GM10266 (cell line): Measurements from ENCODE around the gene RARB.

Source experiments
- DNase-seq: peaks from one replicate; pipeline ENCODE4 v3.0.0; 2012; ENCODE audit errors: extremely low spot score
- CTCF ChIP-seq: IDR thresholded peaks from 2 replicates; pipeline ENCODE4 v1.5.1; 2012; ENCODE audit warnings: mild to moderate bottlenecking, low read depth; ENCODE audit not compliant: control insufficient read depth, insufficient read depth; ENCODE audit errors: missing control alignments

Gene RARB

DNA sequence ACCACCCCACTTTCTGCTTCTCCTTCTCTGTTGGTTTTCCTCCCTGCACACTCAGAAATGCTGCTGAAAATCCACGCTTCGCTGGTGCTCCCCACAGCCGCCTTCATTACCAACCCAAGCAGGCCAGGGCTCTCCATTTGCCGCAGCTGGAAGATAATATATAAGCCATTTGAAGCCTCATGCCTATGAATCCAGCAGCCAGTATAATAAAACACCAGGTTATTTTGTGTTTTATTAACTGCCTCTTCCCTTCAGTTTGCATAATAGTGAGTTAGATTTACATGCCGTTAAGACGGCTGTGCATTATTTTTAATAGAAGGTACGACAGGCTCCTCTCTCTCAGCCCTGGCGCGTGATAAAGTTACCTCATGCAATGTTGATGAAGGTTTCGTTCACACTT lies 150.0 kb downstream of the RARB start:
- TF ChIP-seq CTCF: no peak
- DNase-seq: no peak

DNA sequence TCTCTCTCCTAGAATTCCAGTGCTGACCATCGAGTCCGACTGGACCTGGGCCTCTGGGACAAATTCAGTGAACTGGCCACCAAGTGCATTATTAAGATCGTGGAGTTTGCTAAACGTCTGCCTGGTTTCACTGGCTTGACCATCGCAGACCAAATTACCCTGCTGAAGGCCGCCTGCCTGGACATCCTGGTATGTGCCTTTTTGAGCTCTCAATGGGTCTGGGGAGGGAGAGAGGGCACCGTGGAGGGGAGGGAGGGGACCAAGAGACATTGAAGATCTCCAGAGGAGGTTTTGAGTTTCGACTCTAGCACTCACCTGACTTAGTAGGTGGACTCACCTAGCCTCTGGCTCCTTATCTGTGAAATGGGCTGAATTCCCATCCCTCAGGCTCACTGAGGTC lies 152.5 kb downstream of the RARB start:
- TF ChIP-seq CTCF: no peak
- DNase-seq: no peak

- TF ChIP-seq CTCF: no peak
- DNase-seq: no peak
Observed at GRCh38 chr3:25581335-25581734, 153.3 kb downstream of the RARB start.

DNA sequence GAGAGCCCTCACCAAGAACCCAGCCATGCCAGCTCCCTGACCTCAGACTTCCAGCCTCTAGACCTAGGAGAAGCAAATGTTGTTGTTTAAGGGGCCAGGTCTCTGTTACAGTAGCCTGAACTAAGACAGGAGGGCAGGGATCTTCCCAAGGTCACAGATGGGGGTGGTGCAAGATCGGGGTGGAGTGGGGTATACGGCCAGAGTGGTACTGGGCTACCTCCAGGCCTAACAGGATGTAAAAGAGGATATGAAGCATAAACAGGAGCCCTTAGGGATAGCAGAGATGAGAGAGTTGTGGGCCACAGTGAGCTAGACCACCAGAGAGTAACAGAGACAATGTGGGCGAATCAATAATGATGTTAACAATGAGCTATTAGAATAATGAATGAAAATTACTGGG lies 153.8 kb downstream of the RARB start:
- no peak for TF ChIP-seq CTCF
- DNase-seq: no peak

- DNase-seq: no peak
- TF ChIP-seq CTCF: no peak
Observed at GRCh38 chr3:25582242-25582641, 154.2 kb downstream of the RARB start.

GRCh38 chr3:25583343-25583742 lies 155.3 kb downstream of the RARB start:
- no peak for DNase-seq
- no peak for TF ChIP-seq CTCF

DNA sequence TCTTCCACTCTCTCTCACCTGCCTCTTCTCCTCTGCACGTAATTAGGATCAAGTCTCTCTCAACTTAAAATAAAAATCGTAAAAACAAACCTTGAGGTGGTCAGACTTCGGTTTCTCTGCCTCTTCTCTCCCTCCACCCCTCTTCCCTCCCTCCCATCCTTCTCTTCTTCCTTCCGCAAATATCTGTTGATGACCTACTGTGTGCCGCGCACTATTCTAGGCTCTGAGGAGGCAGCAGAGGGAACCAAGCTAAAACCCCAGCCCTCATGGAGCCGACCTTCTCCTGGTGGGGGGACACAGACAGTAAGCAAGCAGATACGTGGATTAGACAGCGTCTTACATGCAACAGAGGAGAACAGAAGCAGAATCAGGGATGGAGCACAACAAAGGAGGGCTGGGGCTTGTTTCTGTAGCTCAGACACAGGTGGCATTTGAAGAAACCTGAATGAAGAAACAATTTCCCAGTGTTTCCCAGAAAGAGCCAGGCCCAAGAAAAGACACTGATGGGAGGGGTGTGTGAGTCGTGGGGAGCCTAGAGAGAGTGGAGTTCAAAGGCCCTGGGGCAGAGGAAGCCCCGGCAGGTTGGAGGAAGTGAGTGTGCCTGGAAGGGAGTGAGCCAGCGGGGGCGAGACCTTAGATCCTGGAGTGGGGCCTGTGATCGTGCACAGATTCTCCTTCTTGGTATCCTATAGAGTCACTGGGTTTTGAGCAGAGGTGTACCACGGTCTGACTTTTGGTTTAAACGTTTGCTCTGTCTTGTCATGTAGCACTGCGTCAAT lies 156.1 kb downstream of the RARB start:
- no peak for TF ChIP-seq CTCF
- DNase-seq: no peak
